Esophagus squamous epithelium (tissue), 5 donors: ENCODE data around the gene AIRE. TPM values are rescaled to one million over a fixed set of nuclear protein-coding genes. Genes with fewer than 3 reads are reported as not detected.

ENCODE experiments used
- DNase-seq: peaks from one replicate; lab custom pipeline; 2025; lab: John Stamatoyannopoulos, UW
- H3K27ac ChIP-seq, 4 donors: fragments of 200-600 bp; sonication (generic); one replicate each; pipeline ENCODE4 v1.5.1; 2016 to 2019; ENCODE audit warnings: mild to moderate bottlenecking in 1 of 4
- H3K27me3 ChIP-seq, 4 donors: fragments of 200-600 bp; sonication (generic); 1 replicate in 3 of 4; 2 replicates in 1 of 4; pipeline versions ENCODE4 v1.5.1 to v1.6.0; 2017 to 2021; ENCODE audit warnings: antibody characterized with exemption in 1 of 4
- H3K36me3 ChIP-seq, 3 donors: fragments of 200-600 bp; sonication (generic); one replicate each; pipeline ENCODE4 v1.5.1; 2016 to 2019
- H3K4me1 ChIP-seq, 3 donors: fragments of 200-600 bp; sonication (generic); one replicate each; pipeline ENCODE4 v1.5.1; 2017 to 2019
- H3K4me3 ChIP-seq, 4 donors: fragments of 200-600 bp; sonication (generic); 1 replicate in 3 of 4; 2 replicates in 1 of 4; pipeline ENCODE4 v1.5.1; 2016 to 2019; ENCODE audit warnings: mild to moderate bottlenecking in 2 of 4, moderate library complexity in 1 of 4
- H3K9me3 ChIP-seq, 3 donors: fragments of 200-600 bp; sonication (generic); one replicate each; pipeline ENCODE4 v1.5.1; 2016 to 2019
- POLR2A ChIP-seq, 4 donors: fragments of 450-650 bp; IDR thresholded peaks; one replicate each; pipeline ENCODE4 v1.6.1; 2017; ENCODE audit warnings: antibody characterized with exemption in 4 of 4, mild to moderate bottlenecking in 4 of 4, moderate library complexity in 3 of 4
- WGBS, 2 donors: methylation state at CpG; one replicate each; pipeline ENCODE4 v1.1.5; 2018; 5-methylcytosine and 5-hydroxymethylcytosine counted together
- intact Hi-C: fragments of 100-400 bp; cut with DNase I; formaldehyde crosslinking; loops from one replicate; pipeline ENCODE4 v1.15.0; 2022
- total RNA-seq, 4 donors: library from RNA; depleted of rRNA; stranded (reverse); fragments of >200 nt; gene quantifications; one replicate each; pipeline ENCODE4 v1.1.0, GENCODE V29; 2016
- TF ChIP-seq, protein P1 (sequence below), 6 experiments: fragments of 450-650 bp in 4 of 6; fragments of 200-600 bp in 2 of 6; sonication (generic) in 2 of 6; IDR thresholded peaks; one replicate each; pipeline ENCODE4 v1.5.1; 2016 to 2019; ENCODE audit warnings: antibody characterized with exemption in 6 of 6, mild to moderate bottlenecking in 4 of 6, moderate library complexity in 4 of 6
- donor health status: DM: yes; HTN: yes; CAD: no.

AIRE gene
- total RNA-seq, 4 donors from 2014 or later = not detected

DNA sequence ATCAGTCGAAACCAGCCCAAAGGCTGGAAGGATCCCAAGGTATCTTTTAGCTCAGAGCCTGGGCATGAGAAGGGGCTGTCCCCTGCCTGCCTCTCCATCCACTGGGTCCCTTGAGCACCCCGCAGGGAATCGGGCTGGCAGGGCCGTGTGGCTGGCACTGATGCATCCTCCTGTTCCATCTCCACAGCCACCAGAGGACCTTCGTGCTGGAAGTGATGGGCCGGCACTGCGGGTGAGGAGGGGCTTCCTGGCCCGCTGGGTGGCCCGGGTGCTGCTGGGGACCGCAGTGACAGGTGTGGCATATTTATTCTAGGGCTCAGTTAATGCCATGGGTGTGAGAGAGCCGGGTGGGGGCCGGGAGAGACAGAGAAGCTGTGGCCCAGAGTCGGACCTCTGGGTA is 27.8 kb downstream of the AIRE start:
- Histone ChIP-seq H3K27me3 (no peaks in the 10 kb centered on the region), H3K36me3 (peaks cover 21 to 100% (median 27%) of the 10 kb centered on the region in 3 donors), H3K4me1 (no peaks in the 10 kb centered on the region), H3K4me3 (no peak overlapping the region), H3K9me3 (no peaks in the 10 kb centered on the region), H3K27ac (no peak overlapping the region)
- TF ChIP-seq POLR2A (IDR thresholded peaks at IDR 0.05) = no peak
- 40 to 80% methylated on average over 1 of the region's 13 CpGs for WGBS, 2 donors
- intact Hi-C loops = no loop called here
- DNase-seq = no peak

DNA sequence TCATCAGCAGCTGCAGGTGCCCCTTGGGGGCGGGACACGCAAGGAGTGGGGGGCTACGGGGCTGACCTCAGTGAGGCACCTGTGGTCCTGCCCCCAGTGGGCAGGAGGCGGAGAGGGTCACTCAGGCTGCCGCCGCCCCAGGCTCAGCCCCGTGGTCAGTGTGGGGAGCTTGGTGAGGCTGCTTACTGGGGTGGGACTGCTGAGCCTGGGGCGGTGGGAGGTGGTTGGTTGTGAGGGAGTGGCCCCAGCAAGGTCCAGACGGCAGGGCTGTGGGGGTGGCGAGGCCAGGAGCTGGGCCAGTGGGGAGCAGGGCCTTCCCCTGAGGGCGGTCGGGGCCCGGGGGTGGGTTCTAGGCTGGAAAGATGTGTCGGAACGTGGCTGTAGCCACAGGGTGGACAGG is 28.5 kb downstream of the AIRE start:
- Histone ChIP-seq H3K27me3 (no peaks in the 10 kb centered on the region), H3K36me3 (peaks cover 21 to 100% (median 32%) of the 10 kb centered on the region in 3 donors), H3K9me3 (no peaks in the 10 kb centered on the region), H3K27ac (no peak overlapping the region), H3K4me3 (no peak overlapping the region), H3K4me1 (no peaks in the 10 kb centered on the region)
- DNase-seq = no peak
- intact Hi-C loops = no loop called here
- 83 to 92% methylated on average over 3 to 8 of the region's 15 CpGs for WGBS, 2 donors
- TF ChIP-seq, protein P1, sequence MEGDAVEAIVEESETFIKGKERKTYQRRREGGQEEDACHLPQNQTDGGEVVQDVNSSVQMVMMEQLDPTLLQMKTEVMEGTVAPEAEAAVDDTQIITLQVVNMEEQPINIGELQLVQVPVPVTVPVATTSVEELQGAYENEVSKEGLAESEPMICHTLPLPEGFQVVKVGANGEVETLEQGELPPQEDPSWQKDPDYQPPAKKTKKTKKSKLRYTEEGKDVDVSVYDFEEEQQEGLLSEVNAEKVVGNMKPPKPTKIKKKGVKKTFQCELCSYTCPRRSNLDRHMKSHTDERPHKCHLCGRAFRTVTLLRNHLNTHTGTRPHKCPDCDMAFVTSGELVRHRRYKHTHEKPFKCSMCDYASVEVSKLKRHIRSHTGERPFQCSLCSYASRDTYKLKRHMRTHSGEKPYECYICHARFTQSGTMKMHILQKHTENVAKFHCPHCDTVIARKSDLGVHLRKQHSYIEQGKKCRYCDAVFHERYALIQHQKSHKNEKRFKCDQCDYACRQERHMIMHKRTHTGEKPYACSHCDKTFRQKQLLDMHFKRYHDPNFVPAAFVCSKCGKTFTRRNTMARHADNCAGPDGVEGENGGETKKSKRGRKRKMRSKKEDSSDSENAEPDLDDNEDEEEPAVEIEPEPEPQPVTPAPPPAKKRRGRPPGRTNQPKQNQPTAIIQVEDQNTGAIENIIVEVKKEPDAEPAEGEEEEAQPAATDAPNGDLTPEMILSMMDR (IDR thresholded peaks at IDR 0.05) = no peak
- TF ChIP-seq POLR2A (IDR thresholded peaks at IDR 0.05) = no peak

DNA sequence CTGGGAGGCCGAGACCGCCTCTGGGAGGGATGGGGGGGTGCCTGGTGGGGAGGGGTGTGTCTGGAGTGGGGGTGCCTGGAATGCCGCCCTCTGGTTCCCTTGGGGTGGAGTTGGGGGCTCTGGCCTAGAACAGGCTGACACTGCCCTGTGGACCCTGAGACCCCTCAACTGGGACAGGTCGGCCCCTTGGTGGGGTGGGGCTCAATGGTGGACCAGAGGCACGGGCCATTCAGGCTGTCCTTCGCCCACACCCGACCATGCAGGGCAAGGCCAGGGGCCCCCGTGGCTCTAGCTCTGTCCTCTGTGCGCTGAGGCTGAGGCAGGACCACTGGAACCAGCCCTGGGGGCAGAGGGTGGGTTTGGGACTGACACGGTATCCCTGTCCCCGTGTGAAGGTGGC is 28.9 kb downstream of the AIRE start:
- no peaks in the 10 kb centered on the region for H3K9me3 ChIP-seq
- DNase-seq = no peak
- H3K4me1 ChIP-seq = no peaks in the 10 kb centered on the region
- WGBS, 2 donors = 92% methylated on average over 2 to 5 of the region's 11 CpGs
- H3K27ac ChIP-seq = no peak overlapping the region
- no peak overlapping the region for H3K4me3 ChIP-seq
- intact Hi-C loops = no loop called here
- no peaks in the 10 kb centered on the region for H3K27me3 ChIP-seq
- TF ChIP-seq POLR2A (IDR thresholded peaks at IDR 0.05) = no peak
- TF ChIP-seq, protein P1 (IDR thresholded peaks at IDR 0.05) = no peak
- H3K36me3 ChIP-seq = peaks cover 21 to 100% (median 36%) of the 10 kb centered on the region in 3 donors

DNA sequence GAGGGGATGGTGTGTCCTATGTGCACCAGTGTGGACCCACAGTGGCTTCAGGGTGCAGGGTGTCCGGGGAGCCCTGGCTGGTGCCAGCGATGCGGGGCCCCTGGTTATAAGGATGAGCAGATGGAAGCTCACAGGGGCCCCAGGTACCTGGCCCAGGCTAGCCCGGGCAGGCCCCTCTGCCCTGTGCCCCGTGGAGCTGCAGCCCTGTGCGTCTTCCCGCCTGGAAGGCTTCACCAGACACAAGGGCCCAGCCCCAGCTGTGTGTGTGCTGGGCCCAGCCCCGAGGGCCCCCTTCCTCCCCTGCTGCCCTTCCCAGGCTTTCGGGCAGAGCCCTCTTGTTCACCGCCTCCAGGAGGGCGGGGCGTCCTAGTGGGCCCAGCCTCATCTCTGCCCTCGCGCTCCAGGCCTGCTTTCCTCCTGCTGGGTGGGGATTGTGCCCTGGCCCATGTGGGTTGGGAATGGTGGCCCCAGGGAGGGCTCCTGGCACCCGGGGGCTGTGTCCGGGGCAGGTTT is 30.1 kb downstream of the AIRE start:
- Histone ChIP-seq H3K27ac (no peak overlapping the region), H3K36me3 (peaks cover 24 to 100% (median 34%) of the 10 kb centered on the region in 3 donors), H3K4me1 (no peaks in the 10 kb centered on the region), H3K27me3 (no peaks in the 10 kb centered on the region), H3K4me3 (no peak overlapping the region), H3K9me3 (no peaks in the 10 kb centered on the region)
- 100% methylated on average over 1 of the region's 16 CpGs; no CpG with 5 or more reads in 1 of the 2 donors for WGBS, 2 donors
- TF ChIP-seq, protein P1 (IDR thresholded peaks at IDR 0.05) = no peak
- TF ChIP-seq POLR2A (IDR thresholded peaks at IDR 0.05) = no peak
- intact Hi-C loops = no loop called here
- DNase-seq = no peak

DNA sequence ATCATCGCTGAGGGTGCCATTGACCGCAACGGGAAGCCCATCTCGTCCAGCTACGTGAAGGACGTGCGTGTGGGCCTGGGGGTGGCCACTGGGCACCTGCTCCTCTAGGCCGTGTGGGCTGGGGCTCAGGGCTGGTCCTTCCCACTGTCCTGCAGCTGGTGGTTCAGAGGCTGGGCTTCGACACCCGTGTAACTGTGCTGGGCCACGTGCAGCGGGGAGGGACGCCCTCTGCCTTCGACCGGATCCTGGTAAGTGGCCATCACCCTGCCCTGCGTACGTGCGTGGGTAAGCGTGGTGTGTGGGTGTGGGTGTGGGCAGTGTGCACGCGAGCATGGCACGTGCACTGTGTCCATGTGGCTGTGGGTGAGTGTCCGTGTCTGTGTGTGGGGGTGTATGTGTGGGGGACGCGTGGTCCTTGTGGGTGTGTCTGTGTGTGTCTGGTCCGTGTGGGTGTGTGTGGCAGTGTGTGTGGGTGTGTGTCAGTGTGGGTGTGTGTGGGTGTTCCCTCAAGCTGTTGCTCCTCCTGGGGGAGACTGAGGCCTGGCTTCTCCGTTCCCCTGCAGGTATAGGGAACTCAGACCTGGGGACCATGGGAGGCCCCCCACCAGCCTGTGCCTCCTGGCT is 30.7 kb downstream of the AIRE start:
- H3K4me3 ChIP-seq = no peak overlapping the region
- H3K36me3 ChIP-seq = peaks cover 20 to 100% (median 27%) of the 10 kb centered on the region in 3 donors
- WGBS, 2 donors = 92 to 94% methylated on average over 16 to 18 of the region's 27 CpGs
- H3K27ac ChIP-seq = no peak overlapping the region
- DNase-seq = no peak
- intact Hi-C loops = no loop called here
- TF ChIP-seq, protein P1 (IDR thresholded peaks at IDR 0.05) = no peak
- TF ChIP-seq POLR2A (IDR thresholded peaks at IDR 0.05) = no peak
- H3K27me3 ChIP-seq = no peaks in the 10 kb centered on the region
- no peaks in the 10 kb centered on the region for H3K4me1 ChIP-seq
- H3K9me3 ChIP-seq = no peaks in the 10 kb centered on the region
